ENCODE data around the gene VN1R5.

VN1R5 gene

GRCh38 chr1:247274605-247275256 lies 18.9 kb downstream of the VN1R5 start:
- no peak overlapping the region for H3K4me3 ChIP-seq (ENCODE audit: low read depth in 1 of 2, low read length in 1 of 2)
- TF ChIP-seq CTCF (IDR thresholded peaks at IDR 0.05): no peak
- H3K27ac ChIP-seq: no peak overlapping the region
- H3K4me1 ChIP-seq (ENCODE audit: control insufficient read depth in 1 of 2, insufficient read depth in 1 of 2, low read depth in 1 of 2, low read length in 1 of 2): no peaks in the 10 kb centered on the region
- no peaks in the 10 kb centered on the region for H3K36me3 ChIP-seq
- H3K27me3 ChIP-seq: no peaks in the 10 kb centered on the region
- H3K9me3 ChIP-seq: no peaks in the 10 kb centered on the region

- no peaks in the 10 kb centered on the region for H3K36me3 ChIP-seq
- no peak for TF ChIP-seq CTCF (IDR thresholded peaks at IDR 0.05)
- H3K27ac ChIP-seq: no peak overlapping the region
- H3K27me3 ChIP-seq: no peaks in the 10 kb centered on the region
- no peak overlapping the region for H3K4me3 ChIP-seq (ENCODE audit: low read depth in 1 of 2, low read length in 1 of 2)
- no peaks in the 10 kb centered on the region for H3K4me1 ChIP-seq (ENCODE audit: control insufficient read depth in 1 of 2, insufficient read depth in 1 of 2, low read depth in 1 of 2, low read length in 1 of 2)
- H3K9me3 ChIP-seq: no peaks in the 10 kb centered on the region
Observed at GRCh38 chr1:247277191-247277590, 21.3 kb downstream of the VN1R5 start.

- no peak overlapping the region for H3K4me3 ChIP-seq (ENCODE audit: low read depth in 1 of 2, low read length in 1 of 2)
- H3K4me1 ChIP-seq (ENCODE audit: control insufficient read depth in 1 of 2, insufficient read depth in 1 of 2, low read depth in 1 of 2, low read length in 1 of 2): no peaks in the 10 kb centered on the region
- no peak for TF ChIP-seq CTCF (IDR thresholded peaks at IDR 0.05)
- H3K27me3 ChIP-seq: no peaks in the 10 kb centered on the region
- no peaks in the 10 kb centered on the region for H3K9me3 ChIP-seq
- H3K27ac ChIP-seq: no peak overlapping the region
- no peaks in the 10 kb centered on the region for H3K36me3 ChIP-seq
Observed at GRCh38 chr1:247281001-247281574, 25.2 kb downstream of the VN1R5 start.

GRCh38 chr1:247286134-247286670 lies 30.3 kb downstream of the VN1R5 start:
- no peaks in the 10 kb centered on the region for H3K9me3 ChIP-seq
- no peak overlapping the region for H3K27ac ChIP-seq
- H3K36me3 ChIP-seq: no peaks in the 10 kb centered on the region
- H3K27me3 ChIP-seq: no peaks in the 10 kb centered on the region
- H3K4me1 ChIP-seq (ENCODE audit: control insufficient read depth in 1 of 2, insufficient read depth in 1 of 2, low read depth in 1 of 2, low read length in 1 of 2): no peaks in the 10 kb centered on the region
- no peak overlapping the region for H3K4me3 ChIP-seq (ENCODE audit: low read depth in 1 of 2, low read length in 1 of 2)
- no peak for TF ChIP-seq CTCF (IDR thresholded peaks at IDR 0.05)

- no peak for TF ChIP-seq CTCF (IDR thresholded peaks at IDR 0.05)
- Histone ChIP-seq H3K27me3 (no peaks in the 10 kb centered on the region), H3K4me3 (ENCODE audit: low read depth in 1 of 2, low read length in 1 of 2) (no peak overlapping the region), H3K9me3 (no peaks in the 10 kb centered on the region), H3K36me3 (no peaks in the 10 kb centered on the region), H3K27ac (no peak overlapping the region), H3K4me1 (ENCODE audit: control insufficient read depth in 1 of 2, insufficient read depth in 1 of 2, low read depth in 1 of 2, low read length in 1 of 2) (no peaks in the 10 kb centered on the region)
Observed at GRCh38 chr1:247287460-247287859, 31.6 kb downstream of the VN1R5 start.
